ENCODE results near the gene UBE2V1. TPM values are rescaled to one million over a fixed set of nuclear protein-coding genes. Genes with fewer than 3 reads are reported as not detected.
"Not testable (repeated sequence)": the region's sequence is repeated elsewhere in the genome, so short reads cannot be mapped to it uniquely, and the experiment has no call there.

UBE2V1 gene
- total RNA-seq = 100 to 1,000 TPM in 1 of 2 donors, 10 to 100 TPM in 1; 77.4 to 109 TPM
- long read RNA-seq, transcript UBE2V1-203 (4 exons, 2,133 nt) = major isoform, 67 of 76 reads
- long read RNA-seq, partial matches to known transcripts = 2 of 76 reads
- long read RNA-seq, other reads (novel, unspliced or antisense) = 1 of 76 reads

GRCh38 chr20:50112512-50113419 lies at the start of gene UBE2V1:
Gene UBE2V1 (minus strand): TSS chr20:50113150. CDS start chr20:50113128, 22 bp downstream.
- ATAC-seq = peak; percentile 91 to 92
- peak; percentile 94 for DNase-seq
- intact Hi-C loops (cut with DNase I) = no loop called here

DNA sequence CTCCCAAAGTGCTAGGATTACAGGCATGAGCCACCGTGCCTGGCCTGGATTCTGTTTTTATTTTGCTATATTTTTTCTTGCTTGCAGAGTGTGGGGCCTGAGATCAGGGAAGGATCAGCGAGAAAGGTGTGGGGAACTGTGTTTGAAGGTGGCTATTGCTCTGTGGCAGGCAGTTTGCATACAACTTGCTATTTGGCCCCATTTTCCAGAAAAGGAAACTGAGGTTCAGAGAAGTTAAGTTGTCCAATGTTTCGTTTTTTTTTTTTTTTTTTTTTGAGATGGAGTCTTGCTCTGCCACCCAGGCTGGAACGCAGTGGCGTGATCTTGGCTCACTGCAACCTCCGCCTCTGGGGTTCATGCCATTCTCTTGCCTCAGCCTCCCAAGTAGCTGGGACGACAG lies 48.5 kb upstream of the UBE2V1 start:
- ATAC-seq; intact Hi-C loops (cut with DNase I); DNase-seq: not testable (repeated sequence)

- ATAC-seq (peak; percentile 96 to 98), DNase-seq (peak; percentile 94)
- intact Hi-C loops (cut with DNase I) = no loop called here
These were observed 40.8 kb upstream of the UBE2V1 start, which contains the start of gene PEDS1 for GRCh38 chr20:50153500-50154377. Gene PEDS1 (minus strand): TSS chr20:50153723. CDS start chr20:50153637, 86 bp downstream.

GRCh38 chr20:50153153-50153499 lies 40.2 kb upstream of the UBE2V1 start:
- ATAC-seq (no peak), DNase-seq (no peak)
- intact Hi-C loops (cut with DNase I) = no loop called here

DNA sequence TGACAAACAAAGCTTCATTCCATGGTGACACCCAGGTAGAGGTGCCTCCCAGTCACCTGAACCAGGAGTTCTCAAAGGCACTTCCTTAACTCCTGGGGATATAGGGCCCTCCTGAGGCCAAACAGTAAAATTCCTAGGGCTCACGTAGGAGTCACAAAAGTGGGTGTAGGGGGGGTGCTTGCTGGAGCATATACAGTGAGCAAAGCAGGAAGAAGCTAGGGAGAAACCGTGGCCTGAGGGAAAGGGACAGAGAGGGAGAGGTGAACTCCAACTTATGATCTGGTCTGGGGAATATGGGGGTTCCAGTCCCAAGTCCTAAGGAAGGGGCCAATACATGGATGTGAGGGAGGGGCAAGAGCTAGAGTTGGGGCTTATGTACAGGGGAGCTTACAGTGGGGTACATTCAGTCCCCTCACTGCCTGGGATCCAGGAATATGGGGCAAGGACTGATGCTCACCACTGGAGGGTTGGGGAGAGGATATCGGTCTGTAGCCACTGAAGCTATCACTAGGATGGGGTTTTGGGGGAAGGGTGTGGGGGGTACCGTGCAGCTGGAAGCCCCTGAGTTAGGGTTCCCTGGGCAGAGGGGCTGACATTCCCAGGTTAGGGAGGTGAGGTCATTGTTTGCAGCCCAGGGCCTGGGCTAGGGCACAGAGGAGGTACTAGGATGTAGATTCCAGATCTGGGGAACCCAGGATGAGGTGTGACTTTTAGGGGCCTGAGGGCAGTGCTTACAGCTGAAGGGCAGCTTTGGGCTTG lies 39.6 kb upstream of the UBE2V1 start:
- no peak for DNase-seq
- ATAC-seq = peak in 1 of 2 donors; percentile 2
- intact Hi-C loops (cut with DNase I) = no loop called here

DNA sequence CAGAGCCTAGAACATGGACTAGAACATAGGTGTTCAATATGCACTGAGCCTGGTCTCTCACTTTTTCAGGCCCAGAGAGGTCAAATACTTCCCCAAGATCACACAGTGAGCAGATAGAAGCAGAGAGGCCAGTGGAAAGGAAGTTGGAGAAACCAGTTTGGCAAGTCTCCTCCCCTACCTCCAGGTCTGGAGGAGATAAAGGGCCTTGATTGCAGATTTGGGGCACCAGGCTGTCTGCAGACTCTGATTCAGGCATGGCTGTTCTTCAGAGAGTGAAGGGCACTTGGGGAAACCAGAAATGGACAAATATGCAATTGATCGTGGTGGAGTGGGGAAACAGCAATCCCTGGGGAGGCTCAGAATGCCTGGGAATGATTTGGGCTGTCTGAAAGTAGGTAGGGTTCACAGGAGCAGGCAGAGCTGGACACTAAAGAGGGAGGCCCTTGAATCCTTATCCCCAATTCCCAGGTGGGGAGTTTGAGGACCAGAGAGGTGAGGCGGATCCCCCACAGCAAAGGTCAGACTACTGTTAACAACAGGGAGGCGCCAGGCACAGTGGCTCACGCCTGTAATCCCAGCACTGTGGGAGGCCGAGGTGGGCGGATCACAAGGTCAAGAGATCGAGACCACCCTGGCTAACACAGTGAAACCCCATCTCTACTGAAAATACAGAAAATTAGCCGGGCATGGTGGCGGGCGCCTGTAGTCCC lies 38.2 kb upstream of the UBE2V1 start:
- intact Hi-C loops (cut with DNase I) = no loop called here
- ATAC-seq = no peak
- DNase-seq = no peak

DNA sequence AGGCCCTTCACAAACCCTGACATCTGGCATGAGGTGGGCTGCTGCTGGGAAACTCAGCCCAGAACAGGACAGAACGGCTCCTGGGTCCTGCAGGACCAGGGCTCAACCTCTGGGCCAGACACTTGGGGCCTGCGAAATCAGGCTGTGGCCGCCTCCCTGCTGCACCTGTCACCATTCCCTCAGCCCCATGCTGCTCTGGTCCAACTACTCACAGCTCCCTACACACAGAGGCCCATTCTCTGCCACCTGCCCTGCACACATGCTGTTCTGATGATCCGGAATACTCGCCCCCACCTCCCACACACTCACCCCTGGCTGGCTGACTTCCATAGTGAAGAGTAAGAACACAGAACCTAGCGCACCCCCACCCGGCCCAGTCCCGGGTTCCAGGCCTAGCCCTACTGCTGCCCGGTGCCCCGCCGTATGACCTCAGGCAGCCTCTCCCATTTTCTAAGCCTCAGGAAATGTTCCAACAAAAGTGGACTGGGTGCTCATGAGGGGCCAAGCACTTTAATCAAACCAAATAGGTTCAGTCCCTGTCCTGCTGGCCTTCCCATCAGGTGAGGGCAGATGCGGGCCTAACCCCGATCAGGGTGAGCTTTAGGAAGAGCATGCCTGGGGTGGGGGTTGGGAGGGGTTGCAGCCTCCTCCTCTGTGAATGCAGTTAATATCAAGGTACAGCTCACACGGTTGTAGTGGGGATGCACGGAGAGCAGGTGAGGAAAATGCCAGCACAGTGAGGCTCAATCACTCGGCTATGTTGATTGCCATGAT lies 36.7 kb upstream of the UBE2V1 start:
- ATAC-seq = no peak
- no peak for DNase-seq
- intact Hi-C loops (cut with DNase I) = no loop called here

DNA sequence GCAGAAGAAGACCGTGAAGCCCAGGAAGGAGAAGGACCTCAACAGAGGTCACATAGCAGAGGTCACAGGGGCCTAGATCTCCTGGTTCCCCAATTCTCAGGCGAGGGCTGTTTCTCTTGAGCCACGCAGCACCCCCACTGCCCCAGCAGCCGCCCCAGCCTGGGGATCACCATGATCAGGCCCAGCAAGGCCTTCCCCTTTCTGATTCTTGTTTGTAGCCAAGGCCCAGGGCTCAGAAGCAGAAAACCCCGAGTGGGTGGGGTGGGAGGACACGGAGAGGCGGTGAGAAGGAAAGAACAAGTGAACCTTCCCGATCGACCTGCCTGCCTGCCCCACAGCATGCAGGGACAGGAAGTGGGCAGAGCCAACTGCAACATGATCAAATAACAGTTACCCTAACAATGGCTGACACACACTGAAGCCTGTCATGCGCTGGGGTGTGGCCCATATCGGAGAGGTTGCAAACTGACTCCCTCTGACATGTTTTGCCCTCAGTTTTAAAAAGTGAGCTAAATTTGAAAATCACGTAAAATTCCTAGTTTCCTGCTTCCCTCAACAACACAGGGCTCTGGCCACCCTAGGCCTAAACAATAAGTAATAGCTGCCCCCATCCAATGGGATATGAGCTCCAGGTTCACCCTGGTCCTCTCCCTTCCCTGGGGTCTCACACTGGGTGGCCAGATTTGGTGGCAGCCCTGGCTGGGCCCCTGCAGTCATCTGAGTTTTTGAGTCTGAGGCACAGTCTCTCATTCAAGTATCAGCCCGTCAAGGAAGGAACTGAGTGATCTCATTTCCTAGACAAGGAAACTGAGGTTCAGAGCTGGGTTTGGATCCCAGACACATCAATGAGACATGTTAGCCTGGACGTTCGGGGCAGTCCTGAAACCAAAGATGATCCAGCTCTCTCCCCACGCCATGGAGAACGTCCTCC lies 34.0 kb upstream of the UBE2V1 start:
- ATAC-seq (peak; percentile 21 to 50), DNase-seq (peak; percentile 71)
- intact Hi-C loops (cut with DNase I) = no loop called here

GRCh38 chr20:50146214-50146613 lies 33.3 kb upstream of the UBE2V1 start:
- no peak for DNase-seq
- intact Hi-C loops (cut with DNase I) = no loop called here
- ATAC-seq = no peak

GRCh38 chr20:50145566-50145965 lies 32.6 kb upstream of the UBE2V1 start:
- DNase-seq (no peak), ATAC-seq (no peak)
- intact Hi-C loops (cut with DNase I) = no loop called here

GRCh38 chr20:50144362-50144761 lies 31.4 kb upstream of the UBE2V1 start:
- ATAC-seq = peak; percentile 70 to 71

DNA sequence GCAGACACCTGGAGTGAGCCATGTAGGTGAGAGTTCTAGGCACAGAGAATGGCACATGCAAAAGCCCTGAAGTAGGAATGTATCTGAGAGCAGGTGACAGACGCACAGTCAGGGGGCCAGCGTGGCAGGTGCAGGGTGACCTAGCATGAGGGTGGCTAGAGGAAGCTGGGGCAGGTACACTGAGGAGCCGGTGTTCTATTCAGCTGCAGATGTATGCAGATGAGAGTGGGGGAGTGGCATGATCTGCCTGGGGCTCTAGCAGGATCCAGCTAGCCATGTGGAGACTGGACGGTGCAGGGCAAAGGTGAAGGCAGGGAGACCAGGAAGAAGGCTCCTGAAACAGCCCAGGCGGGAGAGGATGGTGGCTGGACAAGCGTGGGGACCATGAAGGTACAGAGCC lies 29.9 kb upstream of the UBE2V1 start:
- ATAC-seq = no peak
- no peak for DNase-seq
- intact Hi-C loops (cut with DNase I) = no loop called here

More at GRCh38 chr20:50144362-50144761, 31.4 kb upstream of the UBE2V1 start:
- intact Hi-C loops (cut with DNase I) = no loop called here
- DNase-seq = peak; percentile 59

- ATAC-seq (peak in 1 of 2 donors; percentile 11), DNase-seq (peak; percentile 56)
- intact Hi-C loops (cut with DNase I) = no loop called here
These were observed 29.0 kb upstream of the UBE2V1 start for GRCh38 chr20:50141811-50142561.

GRCh38 chr20:50141018-50141675 lies 28.2 kb upstream of the UBE2V1 start:
- DNase-seq (no peak), ATAC-seq (no peak)
- intact Hi-C loops (cut with DNase I) = no loop called here

- intact Hi-C loops (cut with DNase I) = no loop called here
- DNase-seq (no peak), ATAC-seq (no peak)
These were observed 27.4 kb upstream of the UBE2V1 start for GRCh38 chr20:50140339-50140859.
